SW480 (cell line): ENCODE measurements around the gene ANKRD34A.
"Not testable (repeated sequence)": the region's sequence is repeated elsewhere in the genome, so short reads cannot be mapped to it uniquely, and the experiment has no call there.

ENCODE experiments used
- DNase-seq: peaks from one replicate; pipeline ENCODE4 v3.0.0-alpha.2; 2016; ENCODE audit warnings: low spot score

The ANKRD34A gene

DNA sequence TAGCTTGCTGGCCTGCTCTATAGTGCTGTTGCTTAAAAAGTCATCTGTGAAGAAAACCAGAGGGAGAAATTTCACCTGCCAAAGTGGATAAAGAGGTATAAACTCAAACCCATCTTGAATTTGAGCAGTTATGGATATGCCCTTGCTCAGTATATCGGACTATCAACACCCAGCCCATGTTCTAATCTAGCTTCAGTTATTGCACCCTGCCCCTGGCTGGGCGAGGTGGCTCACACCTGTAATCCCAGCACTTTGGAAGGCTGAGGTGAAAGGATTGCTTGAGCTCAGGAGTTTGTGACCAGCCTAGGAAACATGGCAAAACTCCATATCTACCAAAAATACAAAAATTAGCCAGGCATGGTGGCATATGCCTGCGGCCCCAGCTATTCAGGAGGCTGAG is 19.8 kb downstream of the ANKRD34A start:
- no peak for DNase-seq

DNA sequence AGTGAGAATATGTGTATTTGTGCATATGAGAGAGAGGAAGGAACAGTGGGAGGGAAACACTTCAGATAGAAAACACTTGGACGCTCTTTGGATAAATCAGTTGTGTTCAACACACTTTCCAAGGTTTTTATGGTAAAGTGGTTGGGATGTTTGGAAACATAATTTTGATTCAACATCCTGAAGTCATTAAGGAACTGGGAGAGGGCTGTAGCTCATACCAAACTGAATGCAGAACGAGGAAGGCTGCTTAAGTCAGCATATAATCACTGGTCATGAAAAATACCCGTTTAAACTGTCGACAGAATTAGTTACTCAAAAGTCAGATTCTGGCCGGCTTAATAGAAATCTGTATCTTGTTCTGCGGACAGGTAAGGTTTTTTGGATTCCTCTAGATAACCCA is 21.5 kb downstream of the ANKRD34A start:
- no peak for DNase-seq

- no peak for DNase-seq
These were observed 22.0 kb downstream of the ANKRD34A start for GRCh38 chr1:145942405-145942804.

GRCh38 chr1:145937436-145937835 is 26.9 kb downstream of the ANKRD34A start:
- DNase-seq: no peak

DNA sequence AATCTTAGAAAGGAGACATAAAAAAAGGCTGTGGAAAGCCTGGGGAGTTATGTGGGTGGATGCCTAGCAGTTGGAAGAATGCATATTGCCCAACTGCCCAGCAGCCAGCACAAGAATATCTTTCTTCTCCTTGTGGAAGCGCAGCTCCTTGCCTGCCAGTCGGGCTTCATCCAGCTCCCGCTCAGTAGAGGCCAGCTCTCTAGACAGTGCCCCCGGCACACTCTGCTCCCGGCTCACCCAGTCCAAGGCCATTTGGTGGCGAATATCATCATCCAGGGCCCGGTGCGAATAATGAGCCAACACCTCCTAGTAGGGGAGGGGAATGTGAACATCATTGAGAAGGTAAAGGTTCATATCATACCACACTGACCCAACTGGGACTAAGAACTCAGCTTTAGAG is 28.1 kb downstream of the ANKRD34A start:
- DNase-seq: no peak

- DNase-seq: no peak
These were observed 28.7 kb downstream of the ANKRD34A start for GRCh38 chr1:145935708-145936107.

- DNase-seq: not testable (repeated sequence)
These were observed 31.8 kb downstream of the ANKRD34A start for GRCh38 chr1:145932522-145933009.

DNA sequence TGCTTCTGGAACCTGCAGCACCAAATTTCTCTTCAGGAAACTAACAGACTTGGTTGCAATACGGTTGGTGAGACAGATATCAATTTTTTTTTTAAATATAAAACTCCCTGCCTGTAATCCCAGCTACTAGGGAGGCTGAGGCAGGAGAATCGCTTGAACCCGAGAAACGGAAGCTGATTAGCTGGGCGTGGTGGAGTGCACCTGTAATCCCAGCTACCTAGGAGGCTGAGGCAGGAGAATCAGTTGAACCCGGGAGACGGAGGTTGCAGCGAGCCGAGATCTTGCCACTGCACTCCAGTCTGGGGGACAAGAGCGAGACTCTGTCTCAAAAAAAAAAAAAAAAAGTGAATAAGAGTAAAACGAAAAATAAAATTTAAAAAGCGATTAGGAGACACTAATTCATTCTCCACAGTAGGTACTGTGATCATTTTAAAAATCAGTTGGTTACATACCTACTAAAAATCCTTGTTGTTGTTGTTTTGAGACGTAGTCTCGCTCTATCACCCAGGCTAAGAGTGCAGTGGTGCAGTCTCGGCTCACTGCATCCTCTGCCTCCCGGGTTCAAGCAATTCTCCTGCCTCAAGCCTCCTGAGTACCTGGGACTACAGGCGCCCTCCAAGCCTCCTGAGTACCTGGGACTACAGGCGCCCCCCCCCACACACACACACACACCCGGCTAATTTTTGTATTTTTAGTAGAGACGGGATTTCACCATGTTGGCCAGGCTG is 36.3 kb downstream of the ANKRD34A start:
- no peak for DNase-seq

DNA sequence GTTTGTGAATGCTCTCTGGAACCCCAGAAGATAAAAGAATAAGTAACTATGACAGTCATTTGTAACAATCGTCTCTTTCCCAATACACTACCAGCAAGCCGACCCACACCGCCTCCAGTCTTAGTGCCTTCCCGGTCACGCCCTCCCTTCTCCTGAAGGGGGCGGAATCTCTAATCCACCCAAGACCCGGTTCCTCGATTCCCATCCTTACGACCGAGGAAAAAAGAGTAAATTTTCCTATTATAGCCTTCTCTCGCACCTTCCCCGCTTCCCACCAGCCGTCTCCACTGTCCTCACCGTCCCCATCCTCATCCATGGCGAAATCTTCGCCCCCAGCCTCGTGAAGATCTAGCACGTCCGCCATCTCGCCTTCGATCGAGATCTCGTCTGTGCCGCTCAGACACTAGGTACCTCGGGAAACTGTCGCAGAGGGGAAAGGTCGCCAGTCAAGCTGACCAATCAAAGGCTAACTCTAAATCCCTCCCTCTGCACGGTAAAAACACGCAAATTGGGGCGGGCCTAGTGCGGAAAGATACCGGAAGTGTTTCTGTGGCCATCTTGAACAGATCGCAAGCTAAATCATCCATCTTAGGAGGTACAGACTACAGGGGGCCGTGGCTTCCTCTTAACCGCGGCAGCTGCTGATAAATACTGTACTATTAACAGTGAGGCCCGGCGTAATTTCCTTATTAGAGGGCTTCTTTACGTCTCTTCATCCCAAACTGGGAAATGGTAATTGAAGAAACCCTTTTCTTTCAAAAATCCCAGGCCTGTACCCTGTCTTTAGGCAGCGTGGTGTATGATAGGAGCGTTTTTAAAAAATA is 37.1 kb downstream of the ANKRD34A start, which contains the start of gene RBM8A:
TSS of gene RBM8A (minus strand) at position 422 of the 824 bp plus-strand sequence. CDS start at position 364, 58 bp downstream.
- peak; percentile 98 for DNase-seq

GRCh38 chr1:145926686-145927062 is 37.7 kb downstream of the ANKRD34A start:
- no peak for DNase-seq

GRCh38 chr1:145922266-145922665 is 42.1 kb downstream of the ANKRD34A start:
- no peak for DNase-seq

GRCh38 chr1:145920297-145920696 is 44.1 kb downstream of the ANKRD34A start:
- DNase-seq: not testable (repeated sequence)

GRCh38 chr1:145918992-145919939 is 45.1 kb downstream of the ANKRD34A start:
- peak; percentile 80 for DNase-seq

GRCh38 chr1:145918144-145918991 is 46.0 kb downstream of the ANKRD34A start, which contains the start of gene PEX11B:
Gene PEX11B, minus strand, starts transcription at chr1:145918717. Its CDS starts 29 bp downstream, at chr1:145918688.
- peak; percentile 72 for DNase-seq

GRCh38 chr1:145917595-145917994 is 46.8 kb downstream of the ANKRD34A start:
- no peak for DNase-seq

DNA sequence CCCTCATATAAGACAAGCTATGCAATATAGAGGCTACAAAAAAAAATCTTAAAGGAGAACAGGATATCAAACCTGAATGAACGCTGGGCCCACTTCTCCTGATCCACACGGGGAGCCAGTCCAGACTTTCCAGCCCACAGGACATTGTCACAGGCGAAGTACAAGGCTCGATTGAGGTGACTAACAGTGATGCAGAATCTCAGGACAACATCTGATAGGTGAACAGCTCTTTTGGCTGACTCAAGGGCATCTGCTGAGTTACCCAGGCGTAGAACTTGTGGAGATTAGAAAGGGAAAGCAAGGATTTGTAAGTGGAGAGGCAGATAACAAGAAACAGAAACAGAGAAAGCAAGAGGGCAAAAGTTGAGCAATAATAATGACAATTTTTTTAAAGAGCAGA is 47.6 kb downstream of the ANKRD34A start:
- DNase-seq: no peak

GRCh38 chr1:145912128-145912641 is 52.2 kb downstream of the ANKRD34A start:
- DNase-seq: no peak
